ENCODE measurements around the gene C10orf67. TPM values are rescaled to one million over a fixed set of nuclear protein-coding genes. Genes with fewer than 3 reads are reported as not detected.

C10orf67 gene
- total and polyA plus RNA-seq, 2 of the 8 experiments (the other 6 are each of a cell fraction or from before 2014, with no cell fraction given): 0.05 to 0.11 TPM

DNA sequence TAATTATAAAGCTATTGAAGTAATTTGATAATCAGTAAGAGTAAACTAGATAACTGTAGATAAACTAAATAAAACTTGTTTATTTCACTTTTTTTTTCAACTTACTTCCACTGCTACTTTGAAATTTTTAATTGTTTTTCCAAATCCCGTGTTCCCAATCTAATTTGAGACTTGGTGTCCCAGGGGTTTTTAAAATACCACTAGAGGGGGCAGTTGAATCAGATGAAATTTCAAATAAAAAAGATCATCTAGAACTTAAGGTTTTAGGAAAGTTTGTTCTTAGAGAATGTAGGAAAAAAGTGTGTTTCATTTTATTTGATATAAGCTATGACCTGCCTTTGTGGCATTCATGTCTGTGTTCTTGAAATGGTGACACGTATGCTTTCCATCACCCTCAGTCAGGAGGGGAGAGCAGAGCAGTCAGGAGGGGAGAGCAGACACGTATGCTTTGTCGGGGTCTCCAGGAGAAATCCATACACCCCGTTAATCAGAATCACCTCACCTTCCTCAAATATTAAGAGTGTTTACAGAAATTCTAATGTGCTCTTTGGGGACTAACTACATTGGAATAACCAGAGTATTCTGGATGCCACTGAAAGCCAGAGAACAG is 49.9 kb downstream of the C10orf67 start:
- POLR2A ChIA-PET (ENCODE audit: partially characterized antibody): no interaction called here
- no peak overlapping the region for H2BK15ac ChIP-seq (ENCODE audit: low read length)
- no peaks in the 10 kb centered on the region for H3K36me3 ChIP-seq (ENCODE audit: control insufficient read depth in 2 of 4, insufficient read depth in 4 of 4, low read length in 3 of 4)
- H3K4me3 ChIP-seq (ENCODE audit: extremely low read depth in 1 of 4, insufficient read depth in 2 of 4, low read depth in 3 of 4, low read length in 4 of 4): no peak overlapping the region
- H2BK12ac ChIP-seq (ENCODE audit: low read depth, low read length): no peak overlapping the region
- H3K14ac ChIP-seq (ENCODE audit: insufficient read length): no peak overlapping the region
- no peaks in the 10 kb centered on the region for H3K79me2 ChIP-seq (ENCODE audit: control insufficient read depth in 1 of 2, insufficient read depth in 2 of 2, low read length in 2 of 2)
- H4K8ac ChIP-seq (ENCODE audit: extremely low read depth, insufficient read depth, low read length): no peak overlapping the region
- FAIRE-seq: no peak
- H3K18ac ChIP-seq (ENCODE audit: extremely low read depth, low read length): no peak overlapping the region
- no peaks in the 10 kb centered on the region for H3K23me2 ChIP-seq (ENCODE audit: low read depth, low read length)
- no peak overlapping the region for H2BK5ac ChIP-seq (ENCODE audit: low read depth, low read length)
- no peak overlapping the region for H2AK5ac ChIP-seq (ENCODE audit: low read depth, low read length)
- H3K4me2 ChIP-seq (ENCODE audit: insufficient read depth in 1 of 2, low read depth in 2 of 2, low read length in 2 of 2): no peak overlapping the region
- H3K9me3 ChIP-seq (ENCODE audit: insufficient read depth in 2 of 2, low read depth in 1 of 2, low read length in 1 of 2): no peaks in the 10 kb centered on the region
- no peak overlapping the region for H4K91ac ChIP-seq (replicated peaks; ENCODE audit: insufficient read length, low read length)
- H4K20me1 ChIP-seq (replicated peaks in 1 of 2; ENCODE audit: control insufficient read depth in 1 of 2, insufficient read depth in 2 of 2, low read length in 2 of 2): no peaks in the 10 kb centered on the region
- H3K9ac ChIP-seq (replicated peaks in 1 of 4; ENCODE audit: extremely low read depth in 1 of 4, low read depth in 3 of 4, low read length in 3 of 4): no peak overlapping the region
- H3K4ac ChIP-seq (replicated peaks; ENCODE audit: insufficient read length, low read depth, low read length): no peak overlapping the region
- WGBS, 2 experiments (ENCODE audit: extremely low coverage in 1 of 2, insufficient coverage in 1 of 2, insufficient read length in 1 of 2, insufficient replicate concordance in 2 of 2, low coverage in 1 of 2, low lambda C conversion rate in 2 of 2, missing lambda C conversion rate in 1 of 2): 66% methylated on average over 5 of the region's 5 CpGs; no CpG with 5 or more reads in 1 of the 2 experiments
- no peak overlapping the region for H2BK20ac ChIP-seq (ENCODE audit: low read length)
- H3K4me1 ChIP-seq (replicated peaks in 1 of 4; ENCODE audit: control insufficient read depth in 3 of 4, insufficient read depth in 4 of 4, low read length in 3 of 4): no peaks in the 10 kb centered on the region
- CTCF ChIA-PET (ENCODE audit: partially characterized antibody): interaction anchor here (0.7 to 8.5 kb wide), 41 partner anchors 8 to 1262 kb away, joined by 3 to 183 read pairs (median 4); no protein-coding TSS in a partner anchor
- H3K27ac ChIP-seq (ENCODE audit: low read depth, low read length): no peak overlapping the region
- H4K5ac ChIP-seq (ENCODE audit: insufficient read length, low read depth, low read length): no peak overlapping the region
- H2AFZ ChIP-seq (ENCODE audit: low read length): no peak overlapping the region
- H2BK120ac ChIP-seq (replicated peaks; ENCODE audit: low read depth, low read length): no peak overlapping the region
- H3K56ac ChIP-seq (replicated peaks; ENCODE audit: insufficient read length, low read depth, low read length): no peak overlapping the region
- peaks cover 0 to 1% (median 0%) of the 10 kb centered on the region in 4 experiments; a peak in 1 of 7 replicates for H3K27me3 ChIP-seq (replicated peaks in 1 of 4; ENCODE audit: control insufficient read depth in 3 of 4, extremely low read depth in 1 of 4, insufficient read depth in 3 of 4, low read length in 3 of 4)
- no peak for DNase-seq (ENCODE audit: low read depth in 1 of 2, low spot score in 2 of 2)
- no peak overlapping the region for H3K23ac ChIP-seq (ENCODE audit: insufficient read length)
- H3K79me1 ChIP-seq (ENCODE audit: low read depth, low read length): no peaks in the 10 kb centered on the region
- no peak for TF ChIP-seq SIX5 (IDR thresholded peaks at IDR 0.05; ENCODE audit: low read depth, low read length)
- TF ChIP-seq, protein P1, sequence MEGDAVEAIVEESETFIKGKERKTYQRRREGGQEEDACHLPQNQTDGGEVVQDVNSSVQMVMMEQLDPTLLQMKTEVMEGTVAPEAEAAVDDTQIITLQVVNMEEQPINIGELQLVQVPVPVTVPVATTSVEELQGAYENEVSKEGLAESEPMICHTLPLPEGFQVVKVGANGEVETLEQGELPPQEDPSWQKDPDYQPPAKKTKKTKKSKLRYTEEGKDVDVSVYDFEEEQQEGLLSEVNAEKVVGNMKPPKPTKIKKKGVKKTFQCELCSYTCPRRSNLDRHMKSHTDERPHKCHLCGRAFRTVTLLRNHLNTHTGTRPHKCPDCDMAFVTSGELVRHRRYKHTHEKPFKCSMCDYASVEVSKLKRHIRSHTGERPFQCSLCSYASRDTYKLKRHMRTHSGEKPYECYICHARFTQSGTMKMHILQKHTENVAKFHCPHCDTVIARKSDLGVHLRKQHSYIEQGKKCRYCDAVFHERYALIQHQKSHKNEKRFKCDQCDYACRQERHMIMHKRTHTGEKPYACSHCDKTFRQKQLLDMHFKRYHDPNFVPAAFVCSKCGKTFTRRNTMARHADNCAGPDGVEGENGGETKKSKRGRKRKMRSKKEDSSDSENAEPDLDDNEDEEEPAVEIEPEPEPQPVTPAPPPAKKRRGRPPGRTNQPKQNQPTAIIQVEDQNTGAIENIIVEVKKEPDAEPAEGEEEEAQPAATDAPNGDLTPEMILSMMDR (IDR thresholded peaks at IDR 0.05; ENCODE audit: control extremely low read depth in 1 of 3, insufficient read depth in 1 of 3, low read depth in 1 of 3, low read length in 3 of 3): peak in 1 of 3 experiments; percentile 33; a peak in 2 of 4 replicates
- TF ChIP-seq ASH2L (IDR thresholded peaks at IDR 0.05; ENCODE audit: low read length): no peak
- TF ChIP-seq RXRA (IDR thresholded peaks at IDR 0.05; ENCODE audit: insufficient read depth, low read depth, low read length): no peak
- TF ChIP-seq CTBP2 (IDR thresholded peaks at IDR 0.05; ENCODE audit: borderline replicate concordance, insufficient read depth, insufficient read length, low read length): no peak
- no peak for TF ChIP-seq GTF2F1 (IDR thresholded peaks at IDR 0.05; ENCODE audit: borderline replicate concordance, low read depth, low read length)
- TF ChIP-seq SP2 (IDR thresholded peaks at IDR 0.05; ENCODE audit: low read length): no peak
- TF ChIP-seq HDAC6 (IDR thresholded peaks at IDR 0.05; ENCODE audit: low read depth, low read length): no peak

Measured in H1 (cell line).